ENCODE measurements around the gene GNGT1. TPM values are rescaled to one million over a fixed set of nuclear protein-coding genes. Genes with fewer than 3 reads are reported as not detected.

The GNGT1 gene
- polyA plus RNA-seq, 1 donor from 2014 or later: not detected

GRCh38 chr7:93945083-93945482 lies 38.7 kb downstream of the GNGT1 start:
- no peaks in the 10 kb centered on the region for H3K79me2 ChIP-seq (replicated peaks; ENCODE audit: insufficient read depth, low read length)
- H2AFZ ChIP-seq (ENCODE audit: low read depth, low read length): no peak overlapping the region
- H3K4me3 ChIP-seq (ENCODE audit: low read length): no peak overlapping the region
- no peaks in the 10 kb centered on the region for H3K27me3 ChIP-seq (ENCODE audit: insufficient read depth, low read depth, low read length)
- no peaks in the 10 kb centered on the region for H3F3A ChIP-seq (ENCODE audit: insufficient read depth, low read length, poor library complexity, severe bottlenecking)
- H3K4me2 ChIP-seq (ENCODE audit: low read length): no peak overlapping the region
- no peak overlapping the region for H3K27ac ChIP-seq (ENCODE audit: low read length)
- no peaks in the 10 kb centered on the region for H3K9me3 ChIP-seq (ENCODE audit: low read length)
- H3K9me2 ChIP-seq (ENCODE audit: insufficient read depth, low read length): no peaks in the 10 kb centered on the region
- no peak for TF ChIP-seq TAF1 (IDR thresholded peaks at IDR 0.05; ENCODE audit: low read depth)
- no peak for TF ChIP-seq EZH2 (IDR thresholded peaks at IDR 0.05; ENCODE audit: borderline replicate concordance, insufficient read depth, low read length, poor library complexity, severe bottlenecking)
- no peak for TF ChIP-seq SMC3 (conservative IDR thresholded peaks at IDR 0.05; ENCODE audit: poor library complexity)
- TF ChIP-seq, protein P1, sequence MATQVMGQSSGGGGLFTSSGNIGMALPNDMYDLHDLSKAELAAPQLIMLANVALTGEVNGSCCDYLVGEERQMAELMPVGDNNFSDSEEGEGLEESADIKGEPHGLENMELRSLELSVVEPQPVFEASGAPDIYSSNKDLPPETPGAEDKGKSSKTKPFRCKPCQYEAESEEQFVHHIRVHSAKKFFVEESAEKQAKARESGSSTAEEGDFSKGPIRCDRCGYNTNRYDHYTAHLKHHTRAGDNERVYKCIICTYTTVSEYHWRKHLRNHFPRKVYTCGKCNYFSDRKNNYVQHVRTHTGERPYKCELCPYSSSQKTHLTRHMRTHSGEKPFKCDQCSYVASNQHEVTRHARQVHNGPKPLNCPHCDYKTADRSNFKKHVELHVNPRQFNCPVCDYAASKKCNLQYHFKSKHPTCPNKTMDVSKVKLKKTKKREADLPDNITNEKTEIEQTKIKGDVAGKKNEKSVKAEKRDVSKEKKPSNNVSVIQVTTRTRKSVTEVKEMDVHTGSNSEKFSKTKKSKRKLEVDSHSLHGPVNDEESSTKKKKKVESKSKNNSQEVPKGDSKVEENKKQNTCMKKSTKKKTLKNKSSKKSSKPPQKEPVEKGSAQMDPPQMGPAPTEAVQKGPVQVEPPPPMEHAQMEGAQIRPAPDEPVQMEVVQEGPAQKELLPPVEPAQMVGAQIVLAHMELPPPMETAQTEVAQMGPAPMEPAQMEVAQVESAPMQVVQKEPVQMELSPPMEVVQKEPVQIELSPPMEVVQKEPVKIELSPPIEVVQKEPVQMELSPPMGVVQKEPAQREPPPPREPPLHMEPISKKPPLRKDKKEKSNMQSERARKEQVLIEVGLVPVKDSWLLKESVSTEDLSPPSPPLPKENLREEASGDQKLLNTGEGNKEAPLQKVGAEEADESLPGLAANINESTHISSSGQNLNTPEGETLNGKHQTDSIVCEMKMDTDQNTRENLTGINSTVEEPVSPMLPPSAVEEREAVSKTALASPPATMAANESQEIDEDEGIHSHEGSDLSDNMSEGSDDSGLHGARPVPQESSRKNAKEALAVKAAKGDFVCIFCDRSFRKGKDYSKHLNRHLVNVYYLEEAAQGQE (IDR thresholded peaks at IDR 0.05; ENCODE audit: borderline replicate concordance): no peak
- TF ChIP-seq, protein P2, sequence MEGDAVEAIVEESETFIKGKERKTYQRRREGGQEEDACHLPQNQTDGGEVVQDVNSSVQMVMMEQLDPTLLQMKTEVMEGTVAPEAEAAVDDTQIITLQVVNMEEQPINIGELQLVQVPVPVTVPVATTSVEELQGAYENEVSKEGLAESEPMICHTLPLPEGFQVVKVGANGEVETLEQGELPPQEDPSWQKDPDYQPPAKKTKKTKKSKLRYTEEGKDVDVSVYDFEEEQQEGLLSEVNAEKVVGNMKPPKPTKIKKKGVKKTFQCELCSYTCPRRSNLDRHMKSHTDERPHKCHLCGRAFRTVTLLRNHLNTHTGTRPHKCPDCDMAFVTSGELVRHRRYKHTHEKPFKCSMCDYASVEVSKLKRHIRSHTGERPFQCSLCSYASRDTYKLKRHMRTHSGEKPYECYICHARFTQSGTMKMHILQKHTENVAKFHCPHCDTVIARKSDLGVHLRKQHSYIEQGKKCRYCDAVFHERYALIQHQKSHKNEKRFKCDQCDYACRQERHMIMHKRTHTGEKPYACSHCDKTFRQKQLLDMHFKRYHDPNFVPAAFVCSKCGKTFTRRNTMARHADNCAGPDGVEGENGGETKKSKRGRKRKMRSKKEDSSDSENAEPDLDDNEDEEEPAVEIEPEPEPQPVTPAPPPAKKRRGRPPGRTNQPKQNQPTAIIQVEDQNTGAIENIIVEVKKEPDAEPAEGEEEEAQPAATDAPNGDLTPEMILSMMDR (IDR thresholded peaks at IDR 0.05; ENCODE audit: poor library complexity, severe bottlenecking): no peak
- TF ChIP-seq EP300 (conservative IDR thresholded peaks at IDR 0.05; ENCODE audit: poor library complexity, severe bottlenecking): no peak
- no peak for TF ChIP-seq POLR2AphosphoS5 (IDR thresholded peaks at IDR 0.05)
- TF ChIP-seq MXI1 (conservative IDR thresholded peaks at IDR 0.05; ENCODE audit: poor library complexity, severe bottlenecking): no peak
- TF ChIP-seq RAD21 (conservative IDR thresholded peaks at IDR 0.05): no peak
- H3K36me3 ChIP-seq (ENCODE audit: insufficient read depth, low read length): no peaks in the 10 kb centered on the region
- H3K9ac ChIP-seq (ENCODE audit: low read length): no peak overlapping the region
- H4K20me1 ChIP-seq (ENCODE audit: insufficient read depth): no peaks in the 10 kb centered on the region

- no peak overlapping the region for H3K4me2 ChIP-seq (ENCODE audit: low read length)
These were observed 39.6 kb downstream of the GNGT1 start for GRCh38 chr7:93945756-93946535.

More at GRCh38 chr7:93945756-93946535, 39.6 kb downstream of the GNGT1 start:
- no peaks in the 10 kb centered on the region for H4K20me1 ChIP-seq (ENCODE audit: insufficient read depth)
- no peaks in the 10 kb centered on the region for H3K79me2 ChIP-seq (replicated peaks; ENCODE audit: insufficient read depth, low read length)
- TF ChIP-seq EP300 (conservative IDR thresholded peaks at IDR 0.05; ENCODE audit: poor library complexity, severe bottlenecking): no peak
- TF ChIP-seq TAF1 (IDR thresholded peaks at IDR 0.05; ENCODE audit: low read depth): no peak
- no peak for TF ChIP-seq EZH2 (IDR thresholded peaks at IDR 0.05; ENCODE audit: borderline replicate concordance, insufficient read depth, low read length, poor library complexity, severe bottlenecking)
- H3K27me3 ChIP-seq (ENCODE audit: insufficient read depth, low read depth, low read length): no peaks in the 10 kb centered on the region
- H2AFZ ChIP-seq (ENCODE audit: low read depth, low read length): no peak overlapping the region
- no peak overlapping the region for H3K9ac ChIP-seq (ENCODE audit: low read length)
- no peaks in the 10 kb centered on the region for H3F3A ChIP-seq (ENCODE audit: insufficient read depth, low read length, poor library complexity, severe bottlenecking)
- no peaks in the 10 kb centered on the region for H3K36me3 ChIP-seq (ENCODE audit: insufficient read depth, low read length)
- H3K27ac ChIP-seq (ENCODE audit: low read length): no peak overlapping the region
- H3K9me3 ChIP-seq (ENCODE audit: low read length): no peaks in the 10 kb centered on the region
- no peaks in the 10 kb centered on the region for H3K9me2 ChIP-seq (ENCODE audit: insufficient read depth, low read length)
- H3K4me3 ChIP-seq (ENCODE audit: low read length): no peak overlapping the region
